ENCODE results near the gene FERMT1.

The FERMT1 gene

GRCh38 chr20:6030453-6031080 is 92.3 kb downstream of the FERMT1 start:
- Histone ChIP-seq H3K4me1 (ENCODE audit: insufficient read depth, insufficient read length) (no peaks in the 10 kb centered on the region), H3K36me3 (ENCODE audit: insufficient read depth, insufficient read length, low read length) (peaks cover 30% of the 10 kb centered on the region), H3K27me3 (ENCODE audit: insufficient read depth, insufficient read length) (no peaks in the 10 kb centered on the region), H3K9me3 (ENCODE audit: insufficient read depth, low read length) (no peaks in the 10 kb centered on the region), H3K4me3 (ENCODE audit: insufficient read length, low read depth) (no peak overlapping the region), H3K9ac (ENCODE audit: insufficient read length, low read depth) (no peak overlapping the region)
- no peak for DNase-seq (ENCODE audit: low read depth, low spot score)
- TF ChIP-seq ZNF274 (IDR thresholded peaks at IDR 0.05; ENCODE audit: low read depth, low read length) = no peak
- no peak for TF ChIP-seq YY1 (IDR thresholded peaks at IDR 0.05; ENCODE audit: insufficient read depth, insufficient read length)
- no peak for TF ChIP-seq SUZ12 (IDR thresholded peaks at IDR 0.05; ENCODE audit: extremely low read depth, insufficient read depth, insufficient read length)

DNA sequence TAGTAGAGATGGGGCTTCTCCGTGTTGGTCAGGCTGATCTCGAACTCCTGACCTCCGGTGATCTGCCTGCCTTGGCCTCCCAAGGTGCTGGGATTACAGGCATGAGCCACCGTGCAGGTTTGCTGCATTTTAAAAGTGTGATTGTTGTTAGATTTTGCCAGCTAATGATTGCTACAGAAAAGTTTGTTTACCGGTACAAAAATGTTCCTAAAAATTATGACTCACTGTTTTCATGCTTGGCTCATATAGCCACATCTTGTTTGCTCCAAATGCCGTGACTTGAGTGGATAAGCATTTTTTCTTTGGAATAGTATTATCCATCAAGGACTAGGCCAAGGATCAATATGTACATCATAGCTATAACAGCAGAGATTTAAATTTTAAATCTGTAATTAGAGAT is 93.3 kb downstream of the FERMT1 start:
- Histone ChIP-seq H3K4me3 (ENCODE audit: insufficient read length, low read depth) (no peak overlapping the region), H3K27me3 (ENCODE audit: insufficient read depth, insufficient read length) (no peaks in the 10 kb centered on the region), H3K9me3 (ENCODE audit: insufficient read depth, low read length) (peaks cover 8% of the 10 kb centered on the region), H3K9ac (ENCODE audit: insufficient read length, low read depth) (no peak overlapping the region), H3K4me1 (ENCODE audit: insufficient read depth, insufficient read length) (no peaks in the 10 kb centered on the region), H3K36me3 (ENCODE audit: insufficient read depth, insufficient read length, low read length) (peaks cover 36% of the 10 kb centered on the region)
- no peak for DNase-seq (ENCODE audit: low read depth, low spot score)
- TF ChIP-seq SUZ12 (IDR thresholded peaks at IDR 0.05; ENCODE audit: extremely low read depth, insufficient read depth, insufficient read length) (no peak), ZNF274 (IDR thresholded peaks at IDR 0.05; ENCODE audit: low read depth, low read length) (no peak), YY1 (IDR thresholded peaks at IDR 0.05; ENCODE audit: insufficient read depth, insufficient read length) (no peak)

DNA sequence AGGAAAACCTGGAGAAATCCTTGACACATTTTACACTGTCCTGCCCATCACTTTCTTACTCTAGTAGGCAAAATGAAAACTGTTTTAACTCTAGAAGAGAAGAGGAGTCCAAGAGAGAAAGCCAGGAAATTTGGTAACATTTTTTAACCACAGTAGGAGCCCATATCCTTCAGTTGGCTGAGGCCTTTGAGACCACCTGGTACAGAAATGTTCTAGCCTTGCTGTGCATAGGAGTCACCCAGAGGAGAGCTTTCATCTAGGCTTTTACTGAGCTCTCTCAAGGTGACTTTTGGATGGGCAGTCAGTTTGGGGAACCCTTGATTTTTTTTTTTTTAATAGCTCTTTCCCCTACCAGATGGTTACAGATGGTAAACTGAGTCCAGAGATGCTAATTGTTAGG is 94.0 kb downstream of the FERMT1 start:
- Histone ChIP-seq H3K27me3 (ENCODE audit: insufficient read depth, insufficient read length) (no peaks in the 10 kb centered on the region), H3K4me1 (ENCODE audit: insufficient read depth, insufficient read length) (no peaks in the 10 kb centered on the region), H3K4me3 (ENCODE audit: insufficient read length, low read depth) (no peak overlapping the region), H3K9ac (ENCODE audit: insufficient read length, low read depth) (no peak overlapping the region), H3K36me3 (ENCODE audit: insufficient read depth, insufficient read length, low read length) (peaks cover 36% of the 10 kb centered on the region), H3K9me3 (ENCODE audit: insufficient read depth, low read length) (peaks cover 14% of the 10 kb centered on the region)
- TF ChIP-seq ZNF274 (IDR thresholded peaks at IDR 0.05; ENCODE audit: low read depth, low read length) (no peak), YY1 (IDR thresholded peaks at IDR 0.05; ENCODE audit: insufficient read depth, insufficient read length) (no peak), SUZ12 (IDR thresholded peaks at IDR 0.05; ENCODE audit: extremely low read depth, insufficient read depth, insufficient read length) (no peak)
- no peak for DNase-seq (ENCODE audit: low read depth, low spot score)

- peaks cover 44% of the 10 kb centered on the region for H3K36me3 ChIP-seq (ENCODE audit: insufficient read depth, insufficient read length, low read length)
- H3K9ac ChIP-seq (ENCODE audit: insufficient read length, low read depth) = no peak overlapping the region
- no peaks in the 10 kb centered on the region for H3K4me1 ChIP-seq (ENCODE audit: insufficient read depth, insufficient read length)
- no peak overlapping the region for H3K4me3 ChIP-seq (ENCODE audit: insufficient read length, low read depth)
- TF ChIP-seq SUZ12 (IDR thresholded peaks at IDR 0.05; ENCODE audit: extremely low read depth, insufficient read depth, insufficient read length) = no peak
- no peak for TF ChIP-seq YY1 (IDR thresholded peaks at IDR 0.05; ENCODE audit: insufficient read depth, insufficient read length)
- TF ChIP-seq ZNF274 (IDR thresholded peaks at IDR 0.05; ENCODE audit: low read depth, low read length) = no peak
- H3K27me3 ChIP-seq (ENCODE audit: insufficient read depth, insufficient read length) = no peaks in the 10 kb centered on the region
- H3K9me3 ChIP-seq (ENCODE audit: insufficient read depth, low read length) = peaks cover 18% of the 10 kb centered on the region
- no peak for DNase-seq (ENCODE audit: low read depth, low spot score)
These were observed 96.8 kb downstream of the FERMT1 start for GRCh38 chr20:6026051-6026450.
